HUES48 (cell line): ENCODE measurements around the gene PYGB.

ENCODE experiments used
- H3K27ac ChIP-seq: one replicate; pipeline ENCODE4 v1.7.0; 2013; ENCODE audit warnings: low read depth, low read length, inconsistent platforms
- H3K27me3 ChIP-seq: 2 replicates; pipeline ENCODE4 v1.6.1; 2013; ENCODE audit warnings: mild to moderate bottlenecking, low read length; ENCODE audit not compliant: control insufficient read depth, insufficient read depth
- H3K36me3 ChIP-seq: 2 replicates; pipeline ENCODE4 v1.6.1; 2013; ENCODE audit warnings: low read length; ENCODE audit not compliant: control insufficient read depth, insufficient read depth
- H3K4me1 ChIP-seq: 2 replicates; pipeline ENCODE4 v1.6.1; 2013; ENCODE audit warnings: mild to moderate bottlenecking, low read length; ENCODE audit not compliant: control insufficient read depth, insufficient read depth
- H3K4me3 ChIP-seq: 2 replicates; pipeline ENCODE4 v1.5.1; 2013; ENCODE audit warnings: mild to moderate bottlenecking, low read depth, low read length
- H3K9ac ChIP-seq: 2 replicates; pipeline ENCODE4 v1.6.1; 2013; ENCODE audit warnings: mild to moderate bottlenecking, low read depth, low read length, moderate library complexity
- H3K9me3 ChIP-seq: 2 replicates; pipeline ENCODE4 v1.6.1; 2013; ENCODE audit warnings: low read length; ENCODE audit not compliant: control insufficient read depth, insufficient read depth

Gene PYGB

DNA sequence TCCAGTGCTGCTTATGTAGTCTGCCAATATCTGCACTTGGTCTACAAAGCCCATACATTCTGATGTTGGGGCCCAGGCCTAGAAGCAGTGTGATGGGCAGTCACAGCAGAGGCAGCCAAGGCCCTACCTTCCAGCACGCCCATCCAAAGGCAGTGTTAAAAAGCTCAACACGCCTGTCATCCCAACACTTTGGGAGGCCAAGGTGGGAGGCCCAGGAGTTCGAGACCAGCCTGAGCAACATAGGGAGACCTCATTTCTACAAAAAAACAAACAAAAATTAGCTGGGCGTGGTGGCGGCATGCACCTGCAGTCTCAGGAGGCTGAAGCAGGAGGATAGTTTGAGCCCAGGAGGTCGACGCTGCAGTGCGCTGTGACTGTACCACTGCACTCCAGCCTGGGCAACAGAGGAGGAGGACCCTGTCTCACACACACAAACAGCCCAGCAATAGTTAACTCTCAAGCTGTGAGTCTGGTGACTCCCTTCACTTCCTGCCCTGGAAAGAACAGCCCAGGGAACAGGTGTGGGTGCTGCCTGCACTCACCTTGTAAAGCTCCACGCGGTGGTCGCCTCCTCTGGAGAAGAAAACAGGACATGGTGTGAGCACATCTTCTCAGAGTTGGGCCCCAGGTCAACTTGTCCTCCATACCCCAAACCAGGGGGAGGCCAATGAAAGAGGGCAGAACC is 68.8 kb downstream of the PYGB start:
- Histone ChIP-seq H3K9me3 (no peaks in the 10 kb centered on the region), H3K27me3 (no peaks in the 10 kb centered on the region), H3K27ac (no peak overlapping the region), H3K36me3 (peaks cover 24% of the 10 kb centered on the region), H3K4me1 (no peaks in the 10 kb centered on the region), H3K4me3 (no peak overlapping the region), H3K9ac (no peak overlapping the region)

DNA sequence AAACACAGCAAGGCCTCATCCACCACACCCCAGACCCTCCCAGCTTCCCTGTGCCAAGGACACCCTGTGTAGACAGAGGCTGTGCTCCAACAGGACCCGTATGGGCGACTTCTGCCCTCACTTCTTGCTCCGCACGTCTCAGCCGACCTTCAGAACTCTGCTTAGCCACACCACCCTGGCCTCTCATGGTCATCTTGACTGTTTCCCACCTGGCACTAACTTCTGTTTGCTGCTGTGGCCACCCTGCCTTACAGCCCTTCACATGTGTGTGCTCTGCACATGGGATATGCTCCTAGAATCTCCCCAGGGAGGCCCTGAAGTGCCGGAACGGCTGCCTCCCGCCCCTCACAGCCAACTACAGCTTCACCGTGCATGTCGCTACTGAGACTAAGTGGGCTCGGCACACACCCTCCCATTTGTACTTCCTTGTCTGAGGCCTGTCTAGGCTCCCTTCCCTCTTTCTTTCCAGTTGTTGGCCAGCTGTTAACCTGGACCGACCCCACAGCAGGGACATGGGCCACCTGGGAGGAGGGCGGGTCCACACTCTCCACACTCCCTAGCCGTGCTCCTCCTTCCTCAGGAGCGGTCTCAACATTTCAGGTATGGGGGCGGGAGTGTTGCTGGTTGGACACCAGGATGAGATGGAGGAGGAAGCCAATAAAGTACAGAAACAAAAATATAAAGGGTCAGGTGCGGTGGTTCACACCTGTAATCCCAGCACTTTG is 69.6 kb downstream of the PYGB start:
- Histone ChIP-seq H3K4me3 (no peak overlapping the region), H3K27ac (no peak overlapping the region), H3K36me3 (peaks cover 30% of the 10 kb centered on the region), H3K27me3 (no peaks in the 10 kb centered on the region), H3K9me3 (no peaks in the 10 kb centered on the region), H3K9ac (no peak overlapping the region), H3K4me1 (no peaks in the 10 kb centered on the region)

DNA sequence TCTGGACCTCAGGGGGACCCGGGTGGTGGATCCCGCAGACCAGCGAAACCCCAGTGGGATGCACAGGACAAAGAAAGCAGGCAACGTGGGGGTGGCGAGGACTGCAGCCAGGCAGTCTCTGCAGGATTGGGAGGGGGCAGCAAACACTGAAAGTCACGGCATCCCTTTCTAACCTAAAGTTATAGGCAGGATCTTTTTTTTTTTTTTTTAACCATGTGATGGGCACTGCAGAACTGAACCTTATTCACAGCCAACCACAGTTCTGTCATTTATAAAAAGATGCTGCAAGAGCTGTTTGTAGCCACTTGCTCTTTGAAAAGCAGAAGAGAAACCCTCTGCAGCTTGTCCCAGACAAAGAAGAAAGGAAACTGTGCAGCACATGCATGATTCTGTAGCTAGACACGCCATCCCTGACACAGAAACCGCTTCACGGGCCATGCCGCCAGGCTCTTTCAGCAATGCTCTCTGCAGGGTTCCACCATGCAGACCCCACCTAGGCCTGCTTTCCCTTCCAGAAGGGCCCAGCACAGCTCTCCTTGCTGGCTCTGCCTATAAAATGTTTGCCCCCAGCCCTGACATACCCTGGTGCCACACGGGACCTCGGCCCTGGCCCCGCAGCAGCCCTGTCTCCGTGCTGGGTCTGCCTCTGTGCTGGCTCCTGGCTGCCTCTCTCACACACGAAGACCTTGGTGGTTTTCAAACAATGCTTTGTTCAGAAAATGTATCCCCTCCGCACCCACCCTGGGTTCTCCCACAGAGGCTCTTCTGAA is 70.8 kb downstream of the PYGB start:
- no peak overlapping the region for H3K4me3 ChIP-seq
- H3K27me3 ChIP-seq = no peaks in the 10 kb centered on the region
- no peak overlapping the region for H3K9ac ChIP-seq
- no peaks in the 10 kb centered on the region for H3K9me3 ChIP-seq
- peaks cover 38% of the 10 kb centered on the region for H3K36me3 ChIP-seq
- no peak overlapping the region for H3K27ac ChIP-seq
- H3K4me1 ChIP-seq = 0 out of 2 replicates have a peak, but pooled peaks cover under 1% of the 10 kb centered on the region

DNA sequence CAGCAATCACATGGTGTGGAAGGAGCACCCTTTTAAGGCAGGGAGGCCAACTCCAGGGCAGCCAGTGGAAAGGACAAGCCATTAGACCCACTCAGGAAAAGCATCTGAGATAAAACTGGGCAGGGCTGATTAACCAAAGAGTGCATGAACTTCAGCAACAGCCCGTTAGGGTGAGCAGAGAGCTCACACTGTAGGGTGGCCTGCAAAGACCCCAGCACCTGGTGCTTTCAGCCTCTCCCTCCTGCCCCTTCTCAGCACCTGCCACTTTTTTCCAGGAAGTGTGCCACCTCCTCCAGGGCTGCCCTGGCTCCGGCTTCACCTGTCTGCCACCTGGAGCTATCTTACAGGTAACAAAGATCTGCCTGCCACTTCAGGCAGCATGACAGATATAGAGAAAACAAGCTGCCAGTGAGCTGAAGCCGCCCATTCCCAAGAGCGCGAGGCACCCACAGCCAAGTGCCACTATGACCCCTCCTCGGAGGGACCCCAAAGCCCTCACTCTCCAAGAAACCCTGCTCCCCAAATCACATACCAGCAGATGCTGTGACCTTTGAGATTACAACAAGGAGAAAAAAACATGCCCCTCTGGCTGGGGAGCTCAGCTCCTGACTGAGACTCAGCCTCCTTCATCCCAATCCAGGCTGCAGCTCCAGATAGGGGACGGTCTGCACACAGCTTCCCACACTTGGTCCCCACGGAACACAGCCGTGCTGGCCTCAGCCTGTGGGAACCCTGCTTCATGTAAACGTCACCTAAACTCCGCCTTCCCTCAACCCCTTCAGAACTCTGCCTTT is 71.6 kb downstream of the PYGB start:
- peaks cover 36% of the 10 kb centered on the region for H3K36me3 ChIP-seq
- H3K4me1 ChIP-seq = peaks cover 9% of the 10 kb centered on the region
- H3K9me3 ChIP-seq = no peaks in the 10 kb centered on the region
- H3K4me3 ChIP-seq = no peak overlapping the region
- no peak overlapping the region for H3K9ac ChIP-seq
- no peak overlapping the region for H3K27ac ChIP-seq
- H3K27me3 ChIP-seq = no peaks in the 10 kb centered on the region

DNA sequence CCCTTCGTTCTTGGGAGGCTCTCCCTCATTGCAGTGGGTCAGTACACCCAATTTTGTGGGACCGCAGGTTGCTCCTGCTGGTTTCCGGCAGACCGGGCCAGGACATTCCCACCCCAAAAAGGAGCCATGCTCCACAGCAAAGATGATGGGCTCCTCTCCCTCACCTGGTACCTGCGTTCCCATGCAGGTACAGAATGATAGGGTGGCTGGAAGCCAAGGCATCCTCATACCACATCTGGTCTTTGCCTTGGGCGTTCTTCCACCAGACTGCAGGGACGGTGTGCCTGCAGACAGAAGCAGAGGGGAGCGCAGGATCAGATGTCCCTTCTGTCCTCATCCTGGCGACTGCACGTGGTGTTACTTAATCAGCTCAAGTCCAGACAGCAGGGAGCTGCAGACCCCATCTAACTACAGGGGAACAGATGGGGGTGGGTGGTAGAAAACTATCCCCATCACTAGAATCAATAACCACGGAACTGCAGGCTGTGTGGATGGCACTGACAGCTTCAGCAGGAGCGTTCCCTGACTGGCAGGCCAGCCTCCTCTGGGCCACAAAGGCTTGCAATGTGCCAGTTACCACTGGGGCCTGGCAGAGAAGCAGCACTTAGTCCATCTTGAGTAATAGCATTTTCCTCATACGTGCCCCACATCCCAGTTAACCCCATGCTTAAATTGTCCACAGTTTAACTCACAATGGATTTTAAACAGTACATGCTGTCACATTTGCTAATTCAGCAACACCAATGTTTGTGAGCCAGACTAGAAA is 72.3 kb downstream of the PYGB start:
- H3K4me3 ChIP-seq = no peak overlapping the region
- H3K27me3 ChIP-seq = no peaks in the 10 kb centered on the region
- H3K36me3 ChIP-seq = peaks cover 31% of the 10 kb centered on the region
- H3K4me1 ChIP-seq = peaks cover 13% of the 10 kb centered on the region
- no peaks in the 10 kb centered on the region for H3K9me3 ChIP-seq
- no peak overlapping the region for H3K9ac ChIP-seq
- H3K27ac ChIP-seq = no peak overlapping the region

DNA sequence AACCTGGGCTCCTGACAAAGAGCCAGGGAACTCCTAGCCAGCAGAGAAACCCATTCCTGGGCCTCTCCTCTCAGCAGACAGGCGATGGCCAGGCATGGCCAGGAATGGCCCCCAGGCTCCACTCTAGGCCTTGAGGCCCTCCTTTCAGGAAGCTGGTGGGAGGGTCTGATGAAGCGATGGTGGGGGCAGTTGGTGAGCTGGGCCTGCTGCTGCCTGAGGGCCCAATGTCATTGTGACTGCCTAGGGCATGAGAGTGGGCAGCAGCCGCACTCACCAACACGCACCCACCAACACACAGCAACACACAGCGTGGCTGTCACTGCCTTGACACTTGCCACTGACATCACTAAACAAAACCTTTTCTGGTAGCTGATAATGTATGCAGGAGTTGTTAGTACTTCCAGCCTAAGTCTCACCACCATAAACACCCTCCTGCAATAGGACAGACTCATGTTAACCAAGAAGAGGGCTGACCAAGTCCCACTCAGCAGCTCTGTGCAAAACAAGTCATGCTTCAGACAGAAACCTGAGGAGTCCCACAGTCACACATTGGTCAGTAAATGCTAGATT is 73.5 kb downstream of the PYGB start:
- no peak overlapping the region for H3K27ac ChIP-seq

DNA sequence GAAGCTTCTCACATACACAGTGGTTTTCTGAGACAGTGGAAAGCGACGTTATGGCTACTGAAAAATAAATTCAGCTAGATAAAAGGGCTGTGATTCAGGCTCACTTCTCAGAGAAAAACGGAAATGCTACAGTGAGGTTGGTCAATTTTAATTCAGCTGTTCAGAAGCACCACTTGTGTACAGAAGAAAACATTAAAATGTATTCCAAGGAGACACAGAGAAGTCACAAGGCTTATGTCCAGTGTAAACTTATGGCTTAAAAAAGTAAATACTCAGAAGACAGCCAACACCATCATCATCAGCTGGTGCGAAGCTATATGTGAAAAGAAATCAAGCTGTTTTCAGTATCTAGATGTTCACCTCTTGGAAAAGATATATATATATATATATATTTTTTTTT is 74.1 kb downstream of the PYGB start:
- Histone ChIP-seq H3K27me3 (no peaks in the 10 kb centered on the region), H3K4me3 (no peak overlapping the region), H3K27ac (no peak overlapping the region), H3K9ac (no peak overlapping the region), H3K4me1 (peaks cover 13% of the 10 kb centered on the region), H3K9me3 (no peaks in the 10 kb centered on the region), H3K36me3 (peaks cover 21% of the 10 kb centered on the region)

More for the DNA sequence above, 73.5 kb downstream of the PYGB start:
- peaks cover 13% of the 10 kb centered on the region for H3K4me1 ChIP-seq
- H3K4me3 ChIP-seq = no peak overlapping the region
- no peak overlapping the region for H3K9ac ChIP-seq
- peaks cover 27% of the 10 kb centered on the region for H3K36me3 ChIP-seq
- H3K27me3 ChIP-seq = no peaks in the 10 kb centered on the region
- no peaks in the 10 kb centered on the region for H3K9me3 ChIP-seq

DNA sequence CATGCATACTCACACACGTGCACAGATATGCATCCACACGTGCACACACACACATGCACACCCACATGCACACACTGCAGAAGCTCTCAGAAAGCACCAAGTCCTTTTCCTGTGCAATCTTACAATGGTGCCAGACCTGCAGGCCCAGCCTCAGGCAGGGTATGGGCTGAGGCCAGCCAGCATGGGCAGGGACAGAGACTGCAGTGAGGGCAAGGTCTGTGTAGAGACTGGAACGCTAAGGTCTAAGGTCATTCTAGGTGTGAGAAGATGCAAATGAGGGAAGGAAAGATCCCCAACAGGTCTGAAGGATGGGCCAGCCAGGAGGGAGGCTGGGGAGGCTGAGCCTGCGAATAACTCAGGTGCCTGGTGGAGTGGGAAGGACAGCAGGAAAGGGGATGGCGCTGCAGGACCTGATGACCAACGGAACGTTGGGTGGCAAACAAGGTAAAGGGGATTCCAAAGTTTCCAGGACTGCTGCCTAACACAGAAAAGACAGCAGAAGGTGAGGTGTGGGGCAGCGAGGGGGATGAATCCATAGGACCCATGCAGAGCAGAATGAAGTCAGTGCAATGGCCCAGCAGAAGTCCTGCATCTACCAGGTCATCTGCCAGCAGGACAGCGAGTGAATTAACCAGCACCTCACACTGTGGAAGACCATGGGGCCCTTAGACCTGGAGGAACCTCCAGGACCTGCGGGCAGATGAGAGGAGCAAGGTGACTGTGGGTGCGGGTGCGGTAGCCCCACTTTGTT is 75.8 kb downstream of the PYGB start:
- H3K27me3 ChIP-seq = no peaks in the 10 kb centered on the region
- H3K9ac ChIP-seq = no peak overlapping the region
- no peak overlapping the region for H3K27ac ChIP-seq
- peaks cover 20% of the 10 kb centered on the region for H3K36me3 ChIP-seq
- peaks cover 13% of the 10 kb centered on the region for H3K4me1 ChIP-seq
- H3K4me3 ChIP-seq = no peak overlapping the region
- no peaks in the 10 kb centered on the region for H3K9me3 ChIP-seq

DNA sequence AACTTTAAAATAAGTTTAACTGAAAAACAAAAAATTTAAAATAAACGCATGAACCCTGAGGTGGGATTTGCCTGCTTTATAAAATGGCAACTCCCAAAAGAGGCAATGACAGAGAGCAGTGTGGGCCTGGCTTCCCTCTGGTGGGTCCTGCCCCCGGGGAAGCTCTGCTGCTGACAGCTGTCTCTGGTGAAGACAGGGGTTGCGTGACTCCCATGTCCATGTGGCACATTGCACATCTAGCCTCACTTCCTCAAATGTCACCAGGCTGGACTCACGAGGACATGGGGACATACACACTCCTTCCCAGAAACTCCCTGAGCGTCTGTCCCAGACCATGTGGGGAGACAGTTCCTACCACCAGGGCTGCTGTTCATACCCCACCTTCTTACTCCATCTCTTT is 76.5 kb downstream of the PYGB start:
- no peaks in the 10 kb centered on the region for H3K27me3 ChIP-seq
- H3K27ac ChIP-seq = no peak overlapping the region
- no peak overlapping the region for H3K9ac ChIP-seq
- peaks cover 20% of the 10 kb centered on the region for H3K36me3 ChIP-seq
- H3K4me1 ChIP-seq = peaks cover 13% of the 10 kb centered on the region
- H3K4me3 ChIP-seq = no peak overlapping the region
- no peaks in the 10 kb centered on the region for H3K9me3 ChIP-seq
